ENCODE measurements around the gene C22orf39. TPM values are rescaled to one million over a fixed set of nuclear protein-coding genes. Genes with fewer than 3 reads are reported as not detected.

C22orf39 gene
- total RNA-seq, 1 donor from 2014 or later = 63.3 TPM

Other genes starting within 250 kb of the C22orf39 start
- 8.3 TPM for gene CLTCL1, start 156.0 kb downstream of the C22orf39 start, total RNA-seq
- 17.4 TPM for gene HIRA, start 16.0 kb downstream of the C22orf39 start, total RNA-seq
- 60.4 TPM for gene MRPL40, start 15.2 kb downstream of the C22orf39 start, total RNA-seq
- 45.8 TPM for gene UFD1, start 31.5 kb upstream of the C22orf39 start, total RNA-seq
- gene CDC45, start 32.2 kb upstream of the C22orf39 start, total RNA-seq = 0.76 TPM
- gene CLDN5, start 76.7 kb upstream of the C22orf39 start, total RNA-seq = 29.9 TPM

All from Right ventricle myocardium inferior (tissue), 1 donor.